Adrenal gland (tissue), 12 donors: ENCODE results near the gene PTPRJ. TPM values are rescaled to one million over a fixed set of nuclear protein-coding genes. Genes with fewer than 3 reads are reported as not detected.

Experiments
- DNase-seq, 7 donors: peaks; one replicate each; pipeline ENCODE4 v3.0.0-alpha.2; 2019 to 2020
- H3K27ac ChIP-seq, 5 donors: fragments of 200-600 bp; sonication (generic) in 4 of 5; 1 replicate in 3 of 5; 2 replicates in 2 of 5; pipeline versions ENCODE4 v1.5.1 to v1.8.0; 2016 to 2020; ENCODE audit warnings: mild to moderate bottlenecking in 1 of 5
- H3K27me3 ChIP-seq: fragments of 200-600 bp; 2 replicates; pipeline ENCODE4 v1.8.0; 2021
- H3K36me3 ChIP-seq, 2 donors: fragments of 200-600 bp; replicated peaks in 1 of 2; 1 replicate in 1 of 2; 2 replicates in 1 of 2; pipeline versions ENCODE4 v1.5.1 to v1.8.0; 2018 to 2022
- H3K4me1 ChIP-seq, 2 donors: fragments of 200-600 bp; replicated peaks in 1 of 2; 1 replicate in 1 of 2; 2 replicates in 1 of 2; pipeline versions ENCODE4 v1.5.1 to v1.8.0; 2018 to 2021
- H3K4me3 ChIP-seq, 4 donors: fragments of 200-600 bp; sonication (generic) in 3 of 4; one replicate each; pipeline ENCODE4 v1.5.1; 2016 to 2018
- H3K9me3 ChIP-seq, 3 donors: fragments of 200-600 bp; sonication (generic) in 1 of 3; replicated peaks in 1 of 3; 1 replicate in 2 of 3; 2 replicates in 1 of 3; pipeline versions ENCODE4 v1.5.1 to v1.8.0; 2016 to 2021
- POLR2A ChIP-seq, 2 donors: fragments of 450-650 bp; IDR thresholded peaks; one replicate each; pipeline ENCODE4 v1.6.1; 2017; ENCODE audit warnings: antibody characterized with exemption in 2 of 2, mild to moderate bottlenecking in 2 of 2, moderate library complexity in 1 of 2
- WGBS, 4 donors: extraction: QIAGEN DNeasy Blood & Tissue Kit in 2 of 4; methylation state at CpG; one replicate each; pipeline versions ENCODE4 v1.1.5 to v1.1.7; 2013 to 2017; 5-methylcytosine and 5-hydroxymethylcytosine counted together
- intact Hi-C, 2 donors: fragments of 100-400 bp; cut with DNase I; formaldehyde crosslinking; loops; one replicate each; pipeline versions ENCODE4 v1.14.1 to v1.15.0; 2022 to 2023
- polyA plus RNA-seq, 3 donors: library from polyadenylated mRNA; stranded (reverse); fragments of 200-250 nt in 2 of 3; fragments of 350-450 nt in 1 of 3; fragmentation: Illumina TruSeq in 1 of 3; extraction: RNeasy Lipid Tissue Mini Kit (QIAGEN cat#74804) in 1 of 3; gene quantifications; one replicate each; pipeline ENCODE4 v1.2.3, GENCODE V29; 2013 to 2014
- total RNA-seq, 9 donors: library from RNA; depleted of rRNA in 4 of 9; stranded (reverse); fragments of >200 nt in 4 of 9; fragments of 120-200 nt in 1 of 9; fragmentation: NEBNext Ultra II Directional in 1 of 9; extraction: Animal tissue kit (Norgen Biotek cat#: 25700) in 1 of 9; gene quantifications; one replicate each; pipeline versions ENCODE4 v1.1.0 to v1.2.4, GENCODE V29; 2013 to 2023
- TF ChIP-seq, protein P1 (sequence below), 6 experiments: fragments of 450-650 bp in 4 of 6; fragments of 200-600 bp in 2 of 6; sonication (generic) in 1 of 6; IDR thresholded peaks; 1 replicate in 5 of 6; 2 replicates in 1 of 6; pipeline versions ENCODE4 v1.5.1 to v1.8.0; 2016 to 2021; ENCODE audit warnings: antibody characterized with exemption in 6 of 6, mild to moderate bottlenecking in 2 of 6, moderate library complexity in 1 of 6
- donor health status: healthy with polysubstance abuse.
- donor health status: Bipolar disorder and iron deficiency.
- donor health status: DM: yes; HTN: yes; CAD: no.
- donor health status: DM: no; HTN: no; CAD: no.
- donor health status: DM: no; HTN: no; CAD: no.
- donor health status: DM: yes; HTN: yes; CAD: no.

The PTPRJ gene
- total and polyA plus RNA-seq, 12 donors: 1.4 to 16.9 (median 10.2) TPM

DNA sequence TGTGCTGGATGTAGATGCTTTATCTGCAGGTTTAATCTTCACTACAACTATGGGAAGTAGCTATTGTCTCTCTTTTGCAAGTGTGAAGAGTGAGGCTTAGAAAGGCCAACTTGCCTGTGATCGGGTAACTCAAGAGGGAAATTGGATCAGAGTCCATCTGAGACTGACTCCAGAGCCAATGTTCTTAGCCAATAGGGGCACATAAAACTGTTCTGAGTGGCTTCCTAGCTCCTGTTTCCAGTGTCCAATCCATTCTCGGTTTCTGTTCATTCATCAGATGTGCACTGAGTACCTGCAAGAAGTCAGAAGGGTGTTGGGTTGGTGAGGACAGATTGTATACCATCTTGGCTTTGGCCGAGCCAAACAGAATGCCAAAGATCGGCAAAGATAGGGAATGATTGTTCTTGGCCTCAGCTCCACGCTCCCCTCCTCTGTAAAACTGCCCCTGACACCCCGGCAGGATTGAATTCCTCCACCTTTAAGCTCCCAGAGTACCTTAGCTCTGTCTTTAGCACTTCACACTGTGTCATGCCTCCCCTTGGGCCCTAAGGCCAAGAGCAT is 100.0 kb downstream of the PTPRJ start:
- Histone ChIP-seq H3K4me3 (no peak overlapping the region), H3K4me1 (peaks cover 0 to 12% of the 10 kb centered on the region in 2 donors), H3K27ac (peak overlapping the region in 1 of 5 donors; percentile 60), H3K27me3 (no peaks in the 10 kb centered on the region), H3K36me3 (no peaks in the 10 kb centered on the region), H3K9me3 (no peaks in the 10 kb centered on the region)
- 89 to 93% (median 91%) methylated on average over 6 of the region's 6 CpGs for WGBS, 4 donors
- intact Hi-C loops: no loop called here
- TF ChIP-seq, protein P1, sequence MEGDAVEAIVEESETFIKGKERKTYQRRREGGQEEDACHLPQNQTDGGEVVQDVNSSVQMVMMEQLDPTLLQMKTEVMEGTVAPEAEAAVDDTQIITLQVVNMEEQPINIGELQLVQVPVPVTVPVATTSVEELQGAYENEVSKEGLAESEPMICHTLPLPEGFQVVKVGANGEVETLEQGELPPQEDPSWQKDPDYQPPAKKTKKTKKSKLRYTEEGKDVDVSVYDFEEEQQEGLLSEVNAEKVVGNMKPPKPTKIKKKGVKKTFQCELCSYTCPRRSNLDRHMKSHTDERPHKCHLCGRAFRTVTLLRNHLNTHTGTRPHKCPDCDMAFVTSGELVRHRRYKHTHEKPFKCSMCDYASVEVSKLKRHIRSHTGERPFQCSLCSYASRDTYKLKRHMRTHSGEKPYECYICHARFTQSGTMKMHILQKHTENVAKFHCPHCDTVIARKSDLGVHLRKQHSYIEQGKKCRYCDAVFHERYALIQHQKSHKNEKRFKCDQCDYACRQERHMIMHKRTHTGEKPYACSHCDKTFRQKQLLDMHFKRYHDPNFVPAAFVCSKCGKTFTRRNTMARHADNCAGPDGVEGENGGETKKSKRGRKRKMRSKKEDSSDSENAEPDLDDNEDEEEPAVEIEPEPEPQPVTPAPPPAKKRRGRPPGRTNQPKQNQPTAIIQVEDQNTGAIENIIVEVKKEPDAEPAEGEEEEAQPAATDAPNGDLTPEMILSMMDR (IDR thresholded peaks at IDR 0.05): no peak
- TF ChIP-seq POLR2A (IDR thresholded peaks at IDR 0.05): no peak
- DNase-seq: no peak

- DNase-seq: peak; percentile 33 to 68 (median 53)
- Histone ChIP-seq H3K4me1 (peaks cover 0 to 12% of the 10 kb centered on the region in 2 donors), H3K27ac (peak overlapping the region in 1 of 5 donors; percentile 60), H3K9me3 (no peaks in the 10 kb centered on the region), H3K4me3 (no peak overlapping the region), H3K36me3 (no peaks in the 10 kb centered on the region), H3K27me3 (no peaks in the 10 kb centered on the region)
- TF ChIP-seq, protein P1 (IDR thresholded peaks at IDR 0.05): no peak
- no peak for TF ChIP-seq POLR2A (IDR thresholded peaks at IDR 0.05)
- intact Hi-C loops: no loop called here
- WGBS, 4 donors: 40 to 51% (median 45%) methylated on average over 12 to 19 of the region's 19 CpGs
These were observed 101.0 kb downstream of the PTPRJ start for GRCh38 chr11:48081151-48082010.

- Histone ChIP-seq H3K27me3 (no peaks in the 10 kb centered on the region), H3K36me3 (no peaks in the 10 kb centered on the region), H3K4me1 (peaks cover 0 to 12% of the 10 kb centered on the region in 2 donors), H3K9me3 (no peaks in the 10 kb centered on the region), H3K4me3 (no peak overlapping the region), H3K27ac (no peak overlapping the region)
- intact Hi-C loops: no loop called here
- WGBS, 4 donors: 82 to 100% (median 90%) methylated on average over 2 of the region's 2 CpGs
- no peak for TF ChIP-seq POLR2A (IDR thresholded peaks at IDR 0.05)
- TF ChIP-seq, protein P1 (IDR thresholded peaks at IDR 0.05): no peak
- DNase-seq: no peak
These were observed 102.4 kb downstream of the PTPRJ start for GRCh38 chr11:48082771-48083170.

DNA sequence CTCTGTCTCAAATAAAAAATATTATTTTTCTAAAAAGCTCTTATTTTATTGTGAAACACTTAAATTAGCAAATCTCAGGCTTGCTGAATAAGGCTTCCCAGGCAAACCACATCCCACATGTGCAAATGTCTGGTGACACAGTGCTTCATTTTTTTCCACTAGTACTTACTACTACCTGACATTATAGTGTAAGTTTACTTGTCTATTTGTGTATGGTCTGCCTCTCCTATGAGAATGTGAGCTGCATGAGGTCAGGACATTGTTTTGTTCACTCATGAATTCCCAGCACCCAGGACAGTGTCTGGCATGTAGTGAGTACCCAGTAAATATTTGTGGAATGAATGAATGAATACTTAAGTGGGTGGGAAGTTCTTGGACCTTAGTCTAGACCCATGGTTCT is 103.1 kb downstream of the PTPRJ start:
- intact Hi-C loops: no loop called here
- Histone ChIP-seq H3K4me3 (no peak overlapping the region), H3K4me1 (peaks cover 0 to 16% of the 10 kb centered on the region in 2 donors), H3K27ac (no peak overlapping the region), H3K27me3 (no peaks in the 10 kb centered on the region), H3K9me3 (no peaks in the 10 kb centered on the region), H3K36me3 (no peaks in the 10 kb centered on the region)
- DNase-seq: no peak
- TF ChIP-seq, protein P1 (IDR thresholded peaks at IDR 0.05): no peak
- TF ChIP-seq POLR2A (IDR thresholded peaks at IDR 0.05): no peak
